ENCODE measurements around the gene CFAP61. TPM values are rescaled to one million over a fixed set of nuclear protein-coding genes. Genes with fewer than 3 reads are reported as not detected.

Gene CFAP61
- total RNA-seq, 1 donor from 2014 or later, result 5.6 TPM

DNA sequence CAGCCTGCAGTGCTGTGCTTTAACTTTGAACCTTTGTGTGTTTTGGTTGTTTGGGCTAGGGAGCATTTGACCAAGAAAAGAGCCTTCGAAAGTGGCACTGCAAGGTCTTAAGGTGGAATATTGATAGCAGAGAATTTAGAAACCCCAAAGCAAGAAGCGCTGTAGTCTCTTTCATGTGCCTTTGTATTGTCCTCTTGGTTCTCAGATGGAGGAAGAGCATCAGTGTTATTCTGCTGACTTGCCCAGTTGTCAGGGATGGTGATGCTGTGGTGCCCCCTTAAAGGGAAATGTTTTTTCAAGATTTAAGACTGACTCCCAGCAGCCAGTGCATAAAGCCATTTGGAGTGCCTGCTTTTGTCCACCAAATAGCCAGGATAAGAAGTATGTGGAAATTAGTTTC is 212.9 kb downstream of the CFAP61 start:
- Mint-ChIP-seq H3K27me3 (peaks cover 3% of the 10 kb centered on the region), H3K36me3 (no peaks in the 10 kb centered on the region), H3K4me3 (no peak overlapping the region), H3K4me1 (ENCODE audit: unreplicated experiment) (no peaks in the 10 kb centered on the region), H3K27ac (no peak overlapping the region), H3K9me3 (no peaks in the 10 kb centered on the region)
- TF ChIP-seq CTCF (conservative IDR thresholded peaks at IDR 0.05), result no peak
- DNase-seq (ENCODE audit: extremely low spot score, unreplicated experiment), result no peak

GRCh38 chr20:20266552-20266951 is 214.2 kb downstream of the CFAP61 start:
- no peaks in the 10 kb centered on the region for H3K36me3 Mint-ChIP-seq
- no peak for TF ChIP-seq CTCF (conservative IDR thresholded peaks at IDR 0.05)
- H3K27ac Mint-ChIP-seq, result no peak overlapping the region
- H3K4me1 Mint-ChIP-seq (ENCODE audit: unreplicated experiment), result no peaks in the 10 kb centered on the region
- no peaks in the 10 kb centered on the region for H3K27me3 Mint-ChIP-seq
- no peaks in the 10 kb centered on the region for H3K9me3 Mint-ChIP-seq
- no peak overlapping the region for H3K4me3 Mint-ChIP-seq
- DNase-seq (ENCODE audit: extremely low spot score, unreplicated experiment), result no peak

DNA sequence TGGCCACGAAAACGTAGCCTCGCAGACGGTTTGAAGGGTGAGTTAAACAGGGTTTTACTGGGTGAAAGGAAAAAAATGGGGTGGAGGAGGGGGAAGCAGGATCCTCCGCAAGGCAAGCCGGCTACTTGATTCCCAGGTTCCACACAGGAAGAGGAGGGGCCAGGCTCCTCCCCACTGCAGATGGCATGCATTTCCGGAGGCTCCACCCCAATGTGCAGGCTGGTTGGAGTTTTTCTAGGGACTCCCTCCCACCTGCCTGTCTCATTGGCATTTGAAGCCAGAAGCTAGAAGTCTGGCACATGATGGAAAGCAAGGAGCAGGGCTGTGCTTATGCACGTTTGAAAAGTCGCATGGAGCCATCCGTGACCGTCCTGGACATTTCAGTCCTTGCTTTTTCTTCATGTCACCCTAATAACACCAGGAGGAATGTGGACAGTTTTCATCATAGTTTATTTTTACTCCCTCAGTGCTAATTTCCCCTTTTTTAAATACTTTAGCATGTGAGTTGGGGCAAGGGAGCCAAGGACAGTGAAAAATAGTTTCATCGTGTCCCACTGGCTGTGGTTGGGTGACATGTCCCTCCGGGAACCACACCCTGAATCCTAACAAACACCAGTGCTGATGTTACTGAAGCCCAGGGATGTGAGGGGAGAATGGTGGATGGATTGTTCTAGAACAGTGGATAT is 215.5 kb downstream of the CFAP61 start:
- Mint-ChIP-seq H3K4me3 (no peak overlapping the region), H3K9me3 (no peaks in the 10 kb centered on the region), H3K36me3 (no peaks in the 10 kb centered on the region), H3K27me3 (no peaks in the 10 kb centered on the region), H3K27ac (no peak overlapping the region), H3K4me1 (ENCODE audit: unreplicated experiment) (no peaks in the 10 kb centered on the region)
- TF ChIP-seq CTCF (conservative IDR thresholded peaks at IDR 0.05), result no peak
- DNase-seq (ENCODE audit: extremely low spot score, unreplicated experiment), result no peak

- H3K4me1 Mint-ChIP-seq (ENCODE audit: unreplicated experiment), result no peaks in the 10 kb centered on the region
- no peaks in the 10 kb centered on the region for H3K9me3 Mint-ChIP-seq
- DNase-seq (ENCODE audit: extremely low spot score, unreplicated experiment), result no peak
- no peaks in the 10 kb centered on the region for H3K27me3 Mint-ChIP-seq
- H3K36me3 Mint-ChIP-seq, result no peaks in the 10 kb centered on the region
- H3K4me3 Mint-ChIP-seq, result no peak overlapping the region
- no peak overlapping the region for H3K27ac Mint-ChIP-seq
- no peak for TF ChIP-seq CTCF (conservative IDR thresholded peaks at IDR 0.05)
Observed at GRCh38 chr20:20271271-20271670, 218.9 kb downstream of the CFAP61 start.

DNA sequence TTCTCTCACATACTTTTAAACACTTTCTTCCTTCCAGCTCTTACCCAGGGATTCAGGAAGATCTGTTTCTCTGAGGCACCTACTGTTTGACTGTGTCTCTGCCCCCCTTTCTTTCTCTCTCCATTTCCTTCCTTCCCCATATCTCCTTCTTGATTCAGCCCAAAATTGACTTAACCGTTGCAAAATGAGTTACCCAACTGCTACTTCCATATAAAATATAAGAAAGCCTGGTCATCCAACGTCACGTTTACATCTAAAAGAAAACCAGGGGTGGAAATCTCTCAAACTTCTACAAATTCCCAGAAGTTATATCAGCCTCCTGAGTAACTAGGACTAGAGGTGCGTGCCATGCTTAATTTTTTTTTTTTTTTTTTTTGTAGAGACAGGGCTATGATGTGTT is 220.4 kb downstream of the CFAP61 start:
- no peak overlapping the region for H3K4me3 Mint-ChIP-seq
- TF ChIP-seq CTCF (conservative IDR thresholded peaks at IDR 0.05), result no peak
- no peaks in the 10 kb centered on the region for H3K36me3 Mint-ChIP-seq
- H3K4me1 Mint-ChIP-seq (ENCODE audit: unreplicated experiment), result peaks cover 5% of the 10 kb centered on the region
- H3K27ac Mint-ChIP-seq, result no peak overlapping the region
- H3K9me3 Mint-ChIP-seq, result no peaks in the 10 kb centered on the region
- DNase-seq (ENCODE audit: extremely low spot score, unreplicated experiment), result no peak
- no peaks in the 10 kb centered on the region for H3K27me3 Mint-ChIP-seq

- TF ChIP-seq CTCF (conservative IDR thresholded peaks at IDR 0.05), result no peak
- Mint-ChIP-seq H3K27me3 (no peaks in the 10 kb centered on the region), H3K4me3 (no peak overlapping the region), H3K9me3 (no peaks in the 10 kb centered on the region), H3K36me3 (no peaks in the 10 kb centered on the region), H3K27ac (no peak overlapping the region), H3K4me1 (ENCODE audit: unreplicated experiment) (peaks cover 5% of the 10 kb centered on the region)
- no peak for DNase-seq (ENCODE audit: extremely low spot score, unreplicated experiment)
Observed at GRCh38 chr20:20273286-20273685, 221.0 kb downstream of the CFAP61 start.
